Naive thymus-derived CD4-positive, alpha-beta T cell (primary cell): ENCODE data around the gene GNA12. TPM values are rescaled to one million over a fixed set of nuclear protein-coding genes. Genes with fewer than 3 reads are reported as not detected.

Experiments used
- ATAC-seq: fragments of 150-1000 bp; cut with Tn5 transposase; 2 replicates; pipeline ENCODE4 v1.10.0; 2021; ENCODE audit warnings: mild to moderate bottlenecking, moderate library complexity
- CTCF ChIA-PET: fragments of 350-600 bp; sonication (Branson Sonifier 250); formaldehyde crosslinking; loops from one replicate; lab custom pipeline; 2021; ENCODE audit warnings: antibody characterized with exemption; lab: Charles Lee
- POLR2A ChIA-PET: fragments of 350-600 bp; sonication (Branson Sonifier 250); formaldehyde crosslinking; loops from one replicate; lab custom pipeline; 2021; ENCODE audit warnings: antibody characterized with exemption, inconsistent platforms; lab: Charles Lee
- DNase-seq, 9 donors: peaks; one replicate each; pipeline versions ENCODE4 v3.0.0 to v3.0.0-alpha.2; 2020 to 2022; ENCODE audit warnings: mixed read lengths in 1 of 9
- H3K27ac ChIP-seq: one replicate; pipeline ENCODE4 v1.7.0; 2013; ENCODE audit warnings: mild to moderate bottlenecking, low read depth, low read length, moderate library complexity
- H3K27me3 ChIP-seq, 2 donors: one replicate each; pipeline ENCODE4 v1.7.0; 2013; ENCODE audit warnings: low read length in 2 of 2, mild to moderate bottlenecking in 2 of 2, moderate library complexity in 2 of 2; ENCODE audit not compliant: control insufficient read depth in 2 of 2, insufficient read depth in 2 of 2
- H3K36me3 ChIP-seq, 3 experiments: 1 replicate in 2 of 3; 2 replicates in 1 of 3; pipeline ENCODE4 v1.7.0; 2013; ENCODE audit warnings: low read length in 3 of 3, mild to moderate bottlenecking in 3 of 3, moderate library complexity in 1 of 3; ENCODE audit not compliant: insufficient read depth in 3 of 3, control insufficient read depth in 2 of 3
- H3K4me1 ChIP-seq, 2 donors: one replicate each; pipeline ENCODE4 v1.7.0; 2013; ENCODE audit warnings: low read length in 2 of 2, mild to moderate bottlenecking in 2 of 2, moderate library complexity in 1 of 2; ENCODE audit not compliant: control insufficient read depth in 2 of 2, insufficient read depth in 2 of 2
- H3K4me3 ChIP-seq: 2 replicates; pipeline ENCODE4 v1.7.0; 2013; ENCODE audit warnings: mild to moderate bottlenecking, low read length
- H3K9me3 ChIP-seq, 3 experiments: 1 replicate in 2 of 3; 2 replicates in 1 of 3; pipeline ENCODE4 v1.7.0; 2013; ENCODE audit warnings: low read length in 3 of 3; ENCODE audit not compliant: control insufficient read depth in 2 of 3
- H3K27ac Mint-ChIP-seq, 9 donors: one replicate each; pipeline ENCODE4 v1.8.0; 2020 to 2022; ENCODE audit warnings: mixed read lengths in 9 of 9, mild to moderate bottlenecking in 8 of 9, moderate library complexity in 5 of 9, inconsistent platforms in 2 of 9
- H3K27me3 Mint-ChIP-seq, 5 donors: one replicate each; pipeline ENCODE4 v1.8.0; 2021 to 2022; ENCODE audit warnings: mixed read lengths in 5 of 5, mild to moderate bottlenecking in 1 of 5
- H3K36me3 Mint-ChIP-seq, 5 donors: one replicate each; pipeline ENCODE4 v1.8.0; 2020 to 2022; ENCODE audit warnings: mixed read lengths in 5 of 5, mild to moderate bottlenecking in 3 of 5, inconsistent platforms in 1 of 5
- H3K4me1 Mint-ChIP-seq, 7 donors: one replicate each; pipeline ENCODE4 v1.8.0; 2020 to 2022; ENCODE audit warnings: mixed read lengths in 7 of 7, mild to moderate bottlenecking in 3 of 7, inconsistent platforms in 1 of 7
- H3K4me3 Mint-ChIP-seq, 10 donors: one replicate each; pipeline ENCODE4 v1.8.0; 2020 to 2022; ENCODE audit warnings: mild to moderate bottlenecking in 10 of 10, mixed read lengths in 10 of 10, moderate library complexity in 6 of 10, inconsistent platforms in 2 of 10
- H3K9me3 Mint-ChIP-seq, 11 donors: one replicate each; pipeline ENCODE4 v1.8.0; 2020 to 2022; ENCODE audit warnings: mixed read lengths in 11 of 11, mild to moderate bottlenecking in 4 of 11, inconsistent platforms in 1 of 11, moderate library complexity in 1 of 11
- intact Hi-C, 2 donors: fragments of 100-400 bp; cut with micrococcal nuclease; formaldehyde crosslinking; loops; one replicate each; pipeline ENCODE4 v1.15.1; 2023
- polyA plus RNA-seq, 2 donors: library from polyadenylated mRNA; unstranded; fragments of 300-500 nt; fragmentation: Illumina TruSeq; gene quantifications; one replicate each; pipeline ENCODE4 v1.2.3, GENCODE V29; 2021
- total RNA-seq, 6 experiments: library from RNA in 5 of 6; stranded (reverse) in 5 of 6; gene quantifications; 1 replicate in 5 of 6; 2 replicates in 1 of 6; pipeline ENCODE4 v1.2.3 and lab custom pipeline; 2021 to 2026

The GNA12 gene
- total and polyA plus RNA-seq, 7 experiments from 2014 or later: 4.2 to 25.7 (median 18.5) TPM

- peaks cover 0 to 40% (median 3%) of the 10 kb centered on the region in 5 donors for H3K36me3 Mint-ChIP-seq
- CTCF ChIA-PET: no interaction called here
- peak overlapping the region in 1 of 9 donors; percentile 64 for H3K27ac Mint-ChIP-seq
- intact Hi-C loops: no loop called here
- DNase-seq (no peak), ATAC-seq (no peak)
- no peaks in the 10 kb centered on the region for H3K4me1 ChIP-seq
- peaks cover 25 to 59% (median 26%) of the 10 kb centered on the region in 7 donors for H3K4me1 Mint-ChIP-seq
- H3K9me3 Mint-ChIP-seq: no peaks in the 10 kb centered on the region
- H3K36me3 ChIP-seq: peaks cover 0 to 2% (median 0%) of the 10 kb centered on the region in 3 experiments
- no peaks in the 10 kb centered on the region for H3K9me3 ChIP-seq
- no peaks in the 10 kb centered on the region for H3K27me3 Mint-ChIP-seq
- H3K4me3 ChIP-seq: no peak overlapping the region
- H3K4me3 Mint-ChIP-seq: no peak overlapping the region
- H3K27ac ChIP-seq: no peak overlapping the region
- POLR2A ChIA-PET: no interaction called here
- H3K27me3 ChIP-seq: no peaks in the 10 kb centered on the region
These were observed 17.3 kb downstream of the GNA12 start for GRCh38 chr7:2826771-2827170.

- no peaks in the 10 kb centered on the region for H3K9me3 Mint-ChIP-seq
- Histone ChIP-seq H3K9me3 (no peaks in the 10 kb centered on the region), H3K27ac (no peak overlapping the region), H3K4me3 (no peak overlapping the region), H3K36me3 (no peaks in the 10 kb centered on the region), H3K4me1 (no peaks in the 10 kb centered on the region), H3K27me3 (no peaks in the 10 kb centered on the region)
- H3K4me3 Mint-ChIP-seq: no peak overlapping the region
- no peaks in the 10 kb centered on the region for H3K27me3 Mint-ChIP-seq
- DNase-seq (no peak), ATAC-seq (no peak)
- no peak overlapping the region for H3K27ac Mint-ChIP-seq
- CTCF ChIA-PET: no interaction called here
- peaks cover 0 to 38% (median 3%) of the 10 kb centered on the region in 5 donors for H3K36me3 Mint-ChIP-seq
- POLR2A ChIA-PET: interaction anchor here (0.5 kb wide), 1 partner anchor 217 kb away, joined by 3 read pairs; no protein-coding TSS in a partner anchor
- intact Hi-C loops: no loop called here
- peaks cover 26 to 63% (median 35%) of the 10 kb centered on the region in 7 donors for H3K4me1 Mint-ChIP-seq
These were observed 18.4 kb downstream of the GNA12 start for GRCh38 chr7:2825559-2826227.

- POLR2A ChIA-PET: interaction anchor here (0.5 kb wide), 1 partner anchor 216 kb away, joined by 3 read pairs; no protein-coding TSS in a partner anchor
- H3K4me3 Mint-ChIP-seq: no peak overlapping the region
- H3K4me1 ChIP-seq: no peaks in the 10 kb centered on the region
- H3K27me3 Mint-ChIP-seq: no peaks in the 10 kb centered on the region
- H3K4me3 ChIP-seq: no peak overlapping the region
- intact Hi-C loops: no loop called here
- no peaks in the 10 kb centered on the region for H3K9me3 ChIP-seq
- H3K9me3 Mint-ChIP-seq: no peaks in the 10 kb centered on the region
- ATAC-seq (no peak), DNase-seq (no peak)
- CTCF ChIA-PET: no interaction called here
- no peak overlapping the region for H3K27ac ChIP-seq
- no peaks in the 10 kb centered on the region for H3K27me3 ChIP-seq
- no peaks in the 10 kb centered on the region for H3K36me3 ChIP-seq
- peaks cover 0 to 34% (median 3%) of the 10 kb centered on the region in 5 donors for H3K36me3 Mint-ChIP-seq
- H3K4me1 Mint-ChIP-seq: peaks cover 29 to 63% (median 39%) of the 10 kb centered on the region in 7 donors
- no peak overlapping the region for H3K27ac Mint-ChIP-seq
These were observed 19.2 kb downstream of the GNA12 start for GRCh38 chr7:2824678-2825461.

DNA sequence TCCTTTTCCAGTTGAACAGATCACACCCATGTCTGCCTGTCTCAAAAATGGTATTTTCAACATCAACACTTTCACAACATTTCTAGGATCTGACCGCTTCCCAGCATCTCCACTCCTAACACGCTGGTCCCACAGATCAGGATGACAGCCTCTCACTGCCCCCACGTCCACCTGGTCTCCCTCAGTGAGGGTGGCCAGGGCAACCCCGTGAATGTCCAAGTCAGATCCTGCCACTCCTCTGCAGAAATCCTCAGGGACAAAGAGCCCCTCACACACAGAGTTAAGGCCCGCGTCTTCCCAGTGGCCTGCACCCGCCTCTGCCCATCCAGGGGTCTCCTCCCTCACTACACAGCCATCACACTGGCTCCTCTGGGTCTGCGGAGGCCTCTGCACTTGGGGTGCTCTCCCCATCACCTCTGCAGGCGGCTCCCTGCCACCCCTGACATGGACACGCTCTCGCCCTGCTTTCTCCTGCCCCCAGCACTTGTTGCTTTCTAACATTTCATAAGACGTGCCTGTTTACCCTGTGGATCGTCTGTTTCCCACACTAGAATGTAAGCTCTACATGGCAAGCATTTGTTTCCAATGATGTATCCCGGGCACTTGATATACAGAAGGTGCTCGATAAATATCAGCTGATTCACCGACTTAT lies 20.0 kb downstream of the GNA12 start:
- no peaks in the 10 kb centered on the region for H3K27me3 ChIP-seq
- H3K4me1 Mint-ChIP-seq: peaks cover 31 to 67% (median 43%) of the 10 kb centered on the region in 7 donors
- H3K4me3 Mint-ChIP-seq: no peak overlapping the region
- ChIA-PET POLR2A (no interaction called here), CTCF (no interaction called here)
- H3K36me3 ChIP-seq: no peaks in the 10 kb centered on the region
- no peak for ATAC-seq
- intact Hi-C loops: no loop called here
- peaks cover 0 to 35% (median 3%) of the 10 kb centered on the region in 5 donors for H3K36me3 Mint-ChIP-seq
- H3K27ac Mint-ChIP-seq: peak overlapping the region in 2 of 9 donors; percentile 10 to 17
- H3K27me3 Mint-ChIP-seq: no peaks in the 10 kb centered on the region
- no peak overlapping the region for H3K4me3 ChIP-seq
- no peak overlapping the region for H3K27ac ChIP-seq
- no peaks in the 10 kb centered on the region for H3K9me3 Mint-ChIP-seq
- no peaks in the 10 kb centered on the region for H3K9me3 ChIP-seq
- no peak for DNase-seq
- no peaks in the 10 kb centered on the region for H3K4me1 ChIP-seq

DNA sequence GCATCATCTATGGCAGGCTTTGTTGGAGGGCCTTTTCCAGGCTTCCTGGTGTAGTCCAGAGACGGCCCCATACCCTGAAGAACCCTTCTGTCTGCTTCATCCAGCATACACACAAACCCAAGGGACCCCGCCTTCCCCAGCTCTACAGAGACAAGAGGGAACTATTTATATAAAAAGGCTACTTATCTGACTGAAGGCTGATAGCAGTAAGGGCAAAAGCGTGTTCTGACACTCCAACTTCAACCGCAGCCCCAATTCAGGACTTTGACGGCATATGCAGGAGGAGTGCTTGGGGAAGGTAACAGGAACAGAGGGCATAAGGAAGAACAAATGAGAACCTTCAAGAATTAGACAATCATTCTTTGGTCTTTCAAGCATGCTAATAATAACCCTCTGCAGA lies 21.0 kb downstream of the GNA12 start:
- DNase-seq (no peak), ATAC-seq (no peak)
- no peaks in the 10 kb centered on the region for H3K27me3 ChIP-seq
- Mint-ChIP-seq H3K4me1 (peaks cover 31 to 65% (median 43%) of the 10 kb centered on the region in 7 donors), H3K27ac (no peak overlapping the region), H3K9me3 (no peaks in the 10 kb centered on the region), H3K36me3 (peaks cover 0 to 32% (median 3%) of the 10 kb centered on the region in 5 donors), H3K27me3 (no peaks in the 10 kb centered on the region), H3K4me3 (no peak overlapping the region)
- H3K27ac ChIP-seq: no peak overlapping the region
- H3K4me3 ChIP-seq: no peak overlapping the region
- no peaks in the 10 kb centered on the region for H3K4me1 ChIP-seq
- intact Hi-C loops: no loop called here
- CTCF ChIA-PET: no interaction called here
- no peaks in the 10 kb centered on the region for H3K36me3 ChIP-seq
- H3K9me3 ChIP-seq: no peaks in the 10 kb centered on the region
- POLR2A ChIA-PET: no interaction called here

GRCh38 chr7:2821842-2822507 lies 22.1 kb downstream of the GNA12 start:
- ATAC-seq (no peak), DNase-seq (no peak)
- Mint-ChIP-seq H3K36me3 (peaks cover 0 to 32% (median 3%) of the 10 kb centered on the region in 5 donors), H3K4me3 (no peak overlapping the region), H3K9me3 (no peaks in the 10 kb centered on the region), H3K27me3 (no peaks in the 10 kb centered on the region), H3K27ac (no peak overlapping the region), H3K4me1 (peaks cover 31 to 57% (median 40%) of the 10 kb centered on the region in 7 donors)
- H3K27ac ChIP-seq: no peak overlapping the region
- H3K36me3 ChIP-seq: no peaks in the 10 kb centered on the region
- H3K4me1 ChIP-seq: no peaks in the 10 kb centered on the region
- no peaks in the 10 kb centered on the region for H3K27me3 ChIP-seq
- H3K4me3 ChIP-seq: no peak overlapping the region
- POLR2A ChIA-PET: no interaction called here
- H3K9me3 ChIP-seq: no peaks in the 10 kb centered on the region
- CTCF ChIA-PET: no interaction called here
- intact Hi-C loops: no loop called here
